H1 (cell line): ENCODE results near the gene ATP2A3. TPM values are rescaled to one million over a fixed set of nuclear protein-coding genes. Genes with fewer than 3 reads are reported as not detected.

Source experiments
- CTCF ChIA-PET: fragments of 300-600 bp; sonication (Branson Sonifier 250); formaldehyde crosslinking; loops from one replicate; lab custom pipeline; 2021; ENCODE audit not compliant: partially characterized antibody; lab: Charles Lee
- POLR2A ChIA-PET: fragments of 300-600 bp; sonication (Branson Sonifier 250); formaldehyde crosslinking; loops from one replicate; lab custom pipeline; 2021; ENCODE audit warnings: inconsistent platforms; ENCODE audit not compliant: partially characterized antibody; lab: Charles Lee
- DNase-seq, 2 experiments: peaks; one replicate each; pipeline versions ENCODE4 v3.0.0 to v3.0.0-alpha.2; 2010 to 2022; ENCODE audit warnings: low spot score in 2 of 2, low read depth in 1 of 2, mixed read lengths in 1 of 2
- FAIRE-seq: peaks from 2 replicates; lab custom pipeline; 2011; peaks lifted over from hg19 to GRCh38; lab: Jason Lieb, UNC
- H2AFZ ChIP-seq: 2 replicates; pipeline ENCODE4 v1.8.1; 2012; ENCODE audit warnings: low read length, inconsistent platforms
- H2AK5ac ChIP-seq: 2 replicates; pipeline ENCODE4 v1.6.1; 2013; ENCODE audit warnings: low read depth, low read length
- H2BK120ac ChIP-seq: replicated peaks from 2 replicates; pipeline ENCODE3; 2013; ENCODE audit warnings: low read depth, low read length, inconsistent platforms
- H2BK12ac ChIP-seq: 2 replicates; pipeline ENCODE4 v1.6.1; 2013; ENCODE audit warnings: low read depth, low read length
- H2BK15ac ChIP-seq: 2 replicates; pipeline ENCODE4 v1.6.1; 2013; ENCODE audit warnings: low read length
- H2BK20ac ChIP-seq: 2 replicates; pipeline ENCODE4 v1.6.1; 2013; ENCODE audit warnings: low read length
- H2BK5ac ChIP-seq: 2 replicates; pipeline ENCODE4 v1.6.1; 2013; ENCODE audit warnings: low read depth, low read length
- H3K14ac ChIP-seq: 2 replicates; pipeline ENCODE4 v1.6.1; 2013; ENCODE audit warnings: inconsistent platforms; ENCODE audit not compliant: insufficient read length
- H3K18ac ChIP-seq: 2 replicates; pipeline ENCODE4 v1.6.1; 2013; ENCODE audit warnings: low read length; ENCODE audit errors: extremely low read depth
- H3K23ac ChIP-seq: 2 replicates; pipeline ENCODE4 v1.6.1; 2013; ENCODE audit warnings: inconsistent platforms; ENCODE audit not compliant: insufficient read length
- H3K23me2 ChIP-seq: 2 replicates; pipeline ENCODE4 v1.6.1; 2013; ENCODE audit warnings: low read depth, low read length
- H3K27ac ChIP-seq: 2 replicates; pipeline ENCODE4 v1.6.1; 2011; ENCODE audit warnings: low read depth, low read length, inconsistent platforms
- H3K27me3 ChIP-seq, 4 experiments: replicated peaks in 1 of 4; 1 replicate in 1 of 4; 2 replicates in 3 of 4; pipeline versions ENCODE4 v1.6.1 to v1.8.1; 2011 to 2013; ENCODE audit warnings: low read length in 3 of 4, mild to moderate bottlenecking in 3 of 4, inconsistent platforms in 2 of 4, mixed read lengths in 2 of 4, moderate library complexity in 1 of 4; ENCODE audit not compliant: control insufficient read depth in 3 of 4, insufficient read depth in 3 of 4; ENCODE audit errors: extremely low read depth in 1 of 4
- H3K36me3 ChIP-seq, 4 experiments: 2 replicates each; pipeline versions ENCODE4 v1.6.1 to v1.8.1; 2011 to 2013; ENCODE audit warnings: mild to moderate bottlenecking in 4 of 4, low read length in 3 of 4, moderate library complexity in 2 of 4, control low read depth in 1 of 4, inconsistent platforms in 1 of 4; ENCODE audit not compliant: insufficient read depth in 4 of 4, control insufficient read depth in 2 of 4
- H3K4ac ChIP-seq: replicated peaks from 2 replicates; pipeline ENCODE3; 2013; ENCODE audit warnings: low read length, low read depth, mixed read lengths, inconsistent platforms; ENCODE audit not compliant: insufficient read length
- H3K4me1 ChIP-seq, 4 experiments: replicated peaks in 1 of 4; 1 replicate in 1 of 4; 2 replicates in 3 of 4; pipeline versions ENCODE4 v1.6.1 to v1.8.1; 2011 to 2013; ENCODE audit warnings: low read length in 3 of 4, inconsistent platforms in 2 of 4, mixed read lengths in 1 of 4; ENCODE audit not compliant: insufficient read depth in 4 of 4, control insufficient read depth in 3 of 4
- H3K4me2 ChIP-seq, 2 experiments: 2 replicates each; pipeline versions ENCODE4 v1.6.1 to v1.8.1; 2011 to 2013; ENCODE audit warnings: low read depth in 2 of 2, low read length in 2 of 2, control low read depth in 1 of 2, inconsistent platforms in 1 of 2, mild to moderate bottlenecking in 1 of 2; ENCODE audit not compliant: insufficient read depth in 1 of 2
- H3K4me3 ChIP-seq, 4 experiments: fragments of 200-600, 300-600 bp in 1 of 4; sonication (generic), shearing (Covaris generic), sonication (Bioruptor Twin) in 1 of 4; 2 replicates each; pipeline versions ENCODE4 v1.5.1 to v1.8.1; 2011 to 2016; ENCODE audit warnings: low read length in 4 of 4, low read depth in 3 of 4, control low read depth in 2 of 4, inconsistent platforms in 2 of 4, mild to moderate bottlenecking in 2 of 4, mixed read lengths in 1 of 4, moderate library complexity in 1 of 4; ENCODE audit not compliant: insufficient read depth in 2 of 4; ENCODE audit errors: extremely low read depth in 1 of 4
- H3K56ac ChIP-seq: replicated peaks from 2 replicates; pipeline ENCODE3; 2013; ENCODE audit warnings: low read depth, mild to moderate bottlenecking, mixed read lengths, low read length, inconsistent platforms; ENCODE audit not compliant: insufficient read length
- H3K79me1 ChIP-seq: 2 replicates; pipeline ENCODE4 v1.6.1; 2013; ENCODE audit warnings: low read depth, low read length, control low read depth
- H3K79me2 ChIP-seq, 2 experiments: 2 replicates each; pipeline versions ENCODE4 v1.6.1 to v1.8.1; 2012 to 2013; ENCODE audit warnings: low read length in 2 of 2, mild to moderate bottlenecking in 2 of 2, inconsistent platforms in 1 of 2; ENCODE audit not compliant: insufficient read depth in 2 of 2, control insufficient read depth in 1 of 2
- H3K9ac ChIP-seq, 4 experiments: replicated peaks in 1 of 4; 1 replicate in 1 of 4; 2 replicates in 3 of 4; pipeline versions ENCODE4 v1.6.1 to v1.8.1; 2011 to 2013; ENCODE audit warnings: low read depth in 3 of 4, low read length in 3 of 4, control low read depth in 2 of 4, mild to moderate bottlenecking in 2 of 4, moderate library complexity in 2 of 4, inconsistent platforms in 1 of 4; ENCODE audit errors: extremely low read depth in 1 of 4
- H3K9me3 ChIP-seq, 2 experiments: 2 replicates each; pipeline versions ENCODE4 v1.6.1 to v1.8.1; 2012 to 2013; ENCODE audit warnings: mild to moderate bottlenecking in 2 of 2, moderate library complexity in 2 of 2, control low read depth in 1 of 2, inconsistent platforms in 1 of 2, low read depth in 1 of 2, low read length in 1 of 2, mixed read lengths in 1 of 2; ENCODE audit not compliant: insufficient read depth in 2 of 2
- H4K20me1 ChIP-seq, 2 experiments: replicated peaks in 1 of 2; 2 replicates each; pipeline versions ENCODE3 to v1.8.1; 2011 to 2013; ENCODE audit warnings: inconsistent platforms in 2 of 2, low read length in 2 of 2, mild to moderate bottlenecking in 1 of 2; ENCODE audit not compliant: insufficient read depth in 2 of 2, control insufficient read depth in 1 of 2
- H4K5ac ChIP-seq: 2 replicates; pipeline ENCODE4 v1.6.1; 2013; ENCODE audit warnings: low read length, low read depth, mixed read lengths, inconsistent platforms; ENCODE audit not compliant: insufficient read length
- H4K8ac ChIP-seq: 2 replicates; pipeline ENCODE4 v1.8.0; 2013; ENCODE audit warnings: mild to moderate bottlenecking, moderate library complexity, low read length, inconsistent platforms; ENCODE audit not compliant: insufficient read depth; ENCODE audit errors: extremely low read depth
- H4K91ac ChIP-seq: replicated peaks from 2 replicates; pipeline ENCODE3; 2013; ENCODE audit warnings: low read length, mixed read lengths, inconsistent platforms; ENCODE audit not compliant: insufficient read length
- ASH2L ChIP-seq: fragments of 200-600, 300-600 bp; sonication (generic); IDR thresholded peaks from one replicate; pipeline ENCODE4 v1.7.1; 2017; ENCODE audit warnings: low read length
- ATF3 ChIP-seq: IDR thresholded peaks from 2 replicates; pipeline ENCODE4 v1.6.1; 2011; ENCODE audit warnings: low read depth, mild to moderate bottlenecking, low read length; ENCODE audit not compliant: insufficient read depth
- MAFK ChIP-seq: IDR thresholded peaks from 2 replicates; pipeline ENCODE4 v1.6.1; 2012; ENCODE audit warnings: low read depth, mild to moderate bottlenecking, improper control_type of control experiment, low read length
- POLR2A ChIP-seq, 2 experiments: IDR thresholded peaks; 1 replicate in 1 of 2; 2 replicates in 1 of 2; pipeline ENCODE4 v1.6.1; 2011; ENCODE audit warnings: low read depth in 2 of 2, low read length in 2 of 2, mild to moderate bottlenecking in 2 of 2; ENCODE audit errors: control extremely low read depth in 1 of 2
- RBBP5 ChIP-seq: IDR thresholded peaks from 2 replicates; pipeline ENCODE4 v1.7.1; 2012; ENCODE audit warnings: low read depth, mild to moderate bottlenecking, inconsistent platforms, low read length, moderate library complexity, borderline replicate concordance
- ZNF274 ChIP-seq: IDR thresholded peaks from 2 replicates; pipeline ENCODE4 v1.7.0; 2012; ENCODE audit warnings: low read length, borderline replicate concordance; ENCODE audit errors: extremely low read depth
- WGBS, 2 experiments: shearing (Covaris generic) in 1 of 2; methylation state at CpG; one replicate each; pipeline versions ENCODE4 v1.1.6 to v1.1.7; 2013 to 2015; ENCODE audit warnings: low lambda C conversion rate in 2 of 2, mixed read lengths in 2 of 2, inconsistent platforms in 1 of 2, low coverage in 1 of 2, missing lambda C conversion rate in 1 of 2; ENCODE audit not compliant: insufficient replicate concordance in 2 of 2, insufficient coverage in 1 of 2, insufficient read length in 1 of 2; ENCODE audit errors: extremely low coverage in 1 of 2, missing lambda C conversion rate in 1 of 2; 5-methylcytosine and 5-hydroxymethylcytosine counted together
- polyA plus RNA-seq, 7 experiments: library from polyadenylated mRNA; depleted of rRNA in 3 of 7; stranded (reverse) in 5 of 7; unstranded in 2 of 7; fragments of >200 nt in 5 of 7; fragments of 200-250 nt in 2 of 7; gene quantifications; 1 replicate in 5 of 7; 2 replicates in 1 of 7; 4 replicates in 1 of 7; pipeline versions ENCODE4 v1.2.1 to v1.2.3, GENCODE V29; 2011 to 2013; ENCODE audit warnings: missing spikeins in 2 of 7, mixed read lengths in 2 of 7
- total RNA-seq: library from RNA; stranded (reverse); fragmentation: NEBNext Ultra II Directional; extraction: Animal tissue kit (Norgen Biotek cat#: 25700); gene quantifications from 2 replicates; pipeline ENCODE4 v1.2.1, GENCODE V29; 2021

Gene ATP2A3
- total and polyA plus RNA-seq, 2 of the 8 experiments (the other 6 are each of a cell fraction or from before 2014, with no cell fraction given): 18.4 to 32.5 TPM

DNA sequence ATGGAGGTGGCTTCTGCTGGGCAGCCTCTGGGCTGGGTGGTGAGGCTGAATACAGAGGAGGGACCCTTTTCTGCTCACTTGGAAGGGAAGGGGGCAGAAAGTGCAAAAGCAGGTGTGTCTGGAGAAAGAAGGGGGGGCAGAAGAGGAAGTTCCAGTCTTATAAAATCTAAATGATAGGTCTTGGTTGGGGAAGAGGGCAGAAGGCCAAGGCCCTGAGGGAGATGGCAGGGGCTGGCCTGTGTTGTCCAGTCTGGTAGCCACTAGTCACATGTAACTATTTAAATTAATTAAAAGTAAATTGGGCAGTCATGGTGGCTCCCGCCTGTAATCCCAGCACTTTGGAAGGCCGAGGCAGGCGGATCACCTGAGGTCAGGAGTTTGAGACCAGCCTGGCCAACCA lies 68.9 kb downstream of the ATP2A3 start:
- Histone ChIP-seq H3K23me2 (peaks cover 15% of the 10 kb centered on the region; the same call in 1 of the 2 replicates), H2BK20ac (no peak overlapping the region), H3K4me2 (no peak overlapping the region), H2BK120ac (no peak overlapping the region), H3K56ac (no peak overlapping the region), H2BK15ac (0 out of 2 replicates have a peak overlapping the region, but pooled peaks have one; percentile 61), H4K91ac (no peak overlapping the region), H3K14ac (no peak overlapping the region), H4K8ac (no peak overlapping the region), H2BK12ac (peak overlapping the region; percentile 80; the same call in 1 of the 2 replicates), H3K4me1 (peaks cover 6 to 20% (median 15%) of the 10 kb centered on the region in 4 experiments), H3K79me2 (no peaks in the 10 kb centered on the region), H3K27ac (no peak overlapping the region), H3K18ac (no peak overlapping the region), H3K4me3 (no peak overlapping the region), H2AK5ac (no peak overlapping the region), H3K23ac (no peak overlapping the region), H2AFZ (no peak overlapping the region), H3K9ac (no peak overlapping the region), H3K9me3 (no peaks in the 10 kb centered on the region), H4K5ac (no peak overlapping the region), H3K4ac (no peak overlapping the region), H4K20me1 (peaks cover 2 to 8% of the 10 kb centered on the region in 2 experiments), H3K36me3 (no peaks in the 10 kb centered on the region), H3K27me3 (peaks cover 0 to 6% (median 1%) of the 10 kb centered on the region in 4 experiments; a peak in 3 of 7 replicates), H2BK5ac (no peak overlapping the region), H3K79me1 (peaks cover 4% of the 10 kb centered on the region; the same call in 1 of the 2 replicates)
- 97% methylated on average over 3 of the region's 3 CpGs; no CpG with 5 or more reads in 1 of the 2 experiments for WGBS, 2 experiments
- ChIA-PET POLR2A (interaction anchor here (0.6 to 3.5 kb wide), 2 partner anchors 8 to 66 kb away, joined by 4 to 22 read pairs; no protein-coding TSS in a partner anchor), CTCF (interaction anchor here (0.6 to 3.8 kb wide), 7 partner anchors 9 to 177 kb away, joined by 4 to 17 read pairs (median 6); no protein-coding TSS in a partner anchor)
- FAIRE-seq (no peak), DNase-seq (no peak)
- TF ChIP-seq ZNF274: no peak
- no peak for TF ChIP-seq ASH2L
- TF ChIP-seq RBBP5: no peak
- no peak for TF ChIP-seq ATF3
- TF ChIP-seq MAFK: no peak
- TF ChIP-seq POLR2A (IDR thresholded peaks at IDR 0.05; ENCODE audit: control extremely low read depth in 1 of 2, low read depth in 2 of 2, low read length in 2 of 2): no peak
